ENCODE results near the gene FGF13.

The FGF13 gene

DNA sequence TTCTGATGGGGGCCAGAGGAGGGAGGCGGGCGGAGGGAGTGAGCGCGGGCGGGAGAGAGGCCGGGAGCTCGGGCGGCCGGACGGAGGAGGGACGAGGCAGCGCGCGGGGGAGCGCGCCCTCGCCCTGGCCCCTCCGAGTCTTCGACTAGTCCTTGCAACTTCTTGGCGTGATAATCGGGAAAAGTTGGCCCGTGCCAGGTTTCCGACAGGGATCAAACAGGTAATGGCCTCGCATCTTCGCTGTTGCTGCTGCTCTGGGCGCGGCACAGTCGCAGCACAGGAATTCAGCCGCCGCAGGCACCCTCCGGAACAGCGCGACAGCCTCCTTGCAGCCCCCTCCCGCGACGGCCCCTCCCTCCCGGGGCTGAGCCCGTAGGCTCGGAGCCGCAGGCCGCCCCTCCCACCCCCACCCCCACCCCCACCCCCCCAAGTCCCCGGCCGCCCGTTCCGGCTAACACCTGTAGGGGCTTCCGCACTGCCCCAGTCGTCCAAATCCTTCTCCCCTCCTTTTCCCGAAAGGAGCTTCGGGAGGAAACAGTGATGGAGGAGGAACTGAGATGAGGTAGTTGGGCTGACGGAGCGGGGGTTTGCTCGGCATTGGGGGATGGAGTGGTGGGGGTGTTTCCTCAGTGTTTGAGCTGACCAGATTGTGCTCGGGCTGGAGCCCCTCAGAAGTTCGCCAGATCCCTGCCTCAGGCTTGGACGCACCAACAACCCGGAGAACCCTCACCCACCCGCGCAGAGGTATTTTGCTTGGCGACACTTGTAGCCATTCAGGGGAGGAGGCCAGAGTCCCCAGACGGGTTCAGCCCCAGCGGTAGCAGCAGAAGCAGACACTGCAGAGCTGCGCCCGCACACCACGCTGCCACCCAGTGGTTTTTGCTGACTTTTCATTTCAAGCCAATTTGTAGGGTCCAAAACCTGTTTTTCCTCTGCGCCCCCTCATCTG lies at the start of gene FGF13:
TSS of gene FGF13 (minus strand) at position 319 of the 949 bp plus-strand sequence. CDS start 714 bp downstream, outside the sequence.
- no peak for FAIRE-seq

DNA sequence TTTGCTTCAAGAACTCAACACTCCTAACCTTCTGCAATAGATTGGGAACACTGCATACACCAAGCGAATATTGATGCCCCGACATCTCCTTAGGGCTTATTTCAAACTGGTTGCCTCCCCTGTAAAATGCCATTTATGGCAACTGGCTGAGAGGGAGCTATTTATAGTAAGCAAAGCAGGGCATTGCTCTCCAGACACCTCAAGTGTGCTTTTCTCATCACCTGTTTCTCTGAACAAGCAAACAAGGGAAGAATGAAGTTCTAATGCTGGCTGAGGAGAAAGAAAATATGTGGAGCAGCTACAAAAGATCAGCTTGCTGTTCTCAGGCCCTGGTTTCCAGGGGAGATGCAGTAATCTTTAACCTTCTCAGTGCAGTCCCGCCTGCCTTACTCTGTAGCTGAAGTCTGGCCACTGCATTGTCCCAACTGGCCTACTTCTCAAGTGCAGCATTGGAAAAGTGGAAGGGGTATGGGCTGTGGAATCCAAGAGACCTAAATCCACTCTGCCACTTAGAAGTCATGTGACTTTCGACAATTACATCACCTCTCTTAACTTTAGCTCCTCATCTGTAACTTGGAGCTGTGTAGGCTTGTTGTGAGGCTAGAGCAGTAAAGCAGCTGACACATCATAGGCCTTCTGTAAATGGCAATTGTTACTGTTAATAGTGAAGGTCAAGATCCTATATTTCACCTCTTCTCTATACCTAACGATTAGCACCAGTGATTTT lies 47.9 kb upstream of the FGF13 start:
- FAIRE-seq, result no peak

DNA sequence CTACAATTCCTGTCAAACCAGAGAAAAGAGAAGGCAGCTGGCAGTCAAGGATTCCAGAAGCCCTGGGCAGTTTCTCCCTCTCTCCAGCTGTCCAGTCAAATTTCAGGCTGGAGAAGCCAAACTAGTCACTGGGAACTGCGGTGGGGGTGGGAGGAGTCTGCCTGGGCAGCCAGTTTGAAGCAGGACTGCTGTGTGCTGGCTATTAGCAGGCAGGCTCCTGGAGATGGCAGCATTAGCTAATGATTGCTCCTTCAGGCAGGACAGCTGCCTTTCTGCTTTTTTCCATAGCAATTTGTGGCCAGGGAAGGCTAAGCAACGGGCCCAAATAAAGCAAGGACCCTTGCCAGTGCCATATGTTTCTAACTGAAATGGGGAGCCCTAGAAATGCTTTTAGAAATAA lies 44.7 kb upstream of the FGF13 start:
- FAIRE-seq, result no peak

DNA sequence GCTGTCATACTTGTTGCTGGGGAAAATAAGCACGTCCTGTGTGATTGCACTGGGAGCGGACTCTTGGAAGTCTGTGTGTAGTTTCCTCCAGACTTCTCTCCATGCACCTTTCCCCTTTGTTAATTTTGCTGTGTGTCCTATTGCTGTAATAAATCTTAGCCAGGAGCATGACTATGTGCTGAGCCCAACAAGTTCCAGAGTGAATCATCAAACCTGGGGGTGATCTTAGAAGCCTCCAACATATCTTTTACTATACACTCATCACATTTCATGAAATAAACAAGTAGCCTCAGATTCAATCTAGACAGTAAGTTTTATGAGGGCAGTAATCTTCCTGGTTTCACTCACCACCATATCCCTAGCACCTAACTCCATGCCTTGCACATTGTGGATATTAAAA lies 43.3 kb upstream of the FGF13 start:
- no peak for FAIRE-seq

DNA sequence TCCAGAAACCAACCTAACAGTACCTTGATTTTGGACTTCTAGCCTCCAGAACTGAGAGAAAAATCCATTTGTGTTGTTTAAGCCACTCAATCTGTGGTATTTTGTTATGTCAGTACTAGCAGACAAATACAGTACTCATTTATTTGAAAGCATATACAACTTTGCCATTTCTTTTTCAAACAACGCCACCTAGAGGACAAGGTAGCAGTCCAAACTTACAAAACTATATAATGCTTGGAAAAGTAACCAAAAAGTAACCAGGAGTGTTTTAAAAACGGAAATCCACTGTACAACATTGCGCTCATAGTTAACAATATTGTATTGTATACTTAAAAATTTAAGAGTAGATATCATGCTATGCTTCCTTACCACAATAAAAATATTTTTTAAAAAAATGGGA lies 37.0 kb upstream of the FGF13 start:
- FAIRE-seq, result peak; percentile 63

DNA sequence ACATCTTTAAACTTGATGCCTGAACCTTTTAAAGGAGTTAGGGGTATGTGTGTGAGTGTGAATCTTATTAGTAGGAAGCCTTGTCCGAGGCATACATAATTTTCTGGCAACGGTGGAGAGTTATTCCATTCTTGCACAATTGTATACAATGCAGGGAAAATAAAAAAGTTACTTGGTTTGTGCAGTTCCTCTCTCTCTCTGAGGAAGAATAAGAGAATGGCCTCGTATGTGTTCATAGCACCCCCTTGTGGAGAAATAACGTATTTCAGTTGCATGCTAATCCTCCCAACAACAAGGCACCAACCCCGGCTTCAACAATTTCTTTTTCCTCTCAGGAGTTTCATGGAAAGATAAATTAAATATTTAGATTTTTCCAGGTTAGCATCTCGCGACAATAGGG lies 33.7 kb upstream of the FGF13 start:
- FAIRE-seq, result no peak

DNA sequence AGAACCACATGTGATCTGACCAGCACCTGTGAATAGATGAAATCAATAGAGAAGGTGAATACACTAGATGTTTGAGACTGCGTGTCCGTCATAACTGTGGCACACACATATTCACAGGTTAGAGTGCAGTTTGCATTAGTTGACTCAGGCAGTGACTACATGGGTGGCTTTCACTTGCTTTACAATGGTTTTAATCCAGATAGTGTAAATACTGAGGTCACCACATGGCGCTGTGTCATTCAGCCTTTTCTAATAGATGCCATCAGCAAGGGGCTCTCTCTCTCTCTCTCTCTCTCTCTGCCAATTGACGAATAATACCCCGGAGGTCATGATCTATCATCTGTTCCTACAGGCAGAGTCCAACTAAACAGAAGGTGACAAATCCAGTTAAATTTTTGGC lies 30.7 kb upstream of the FGF13 start:
- no peak for FAIRE-seq

DNA sequence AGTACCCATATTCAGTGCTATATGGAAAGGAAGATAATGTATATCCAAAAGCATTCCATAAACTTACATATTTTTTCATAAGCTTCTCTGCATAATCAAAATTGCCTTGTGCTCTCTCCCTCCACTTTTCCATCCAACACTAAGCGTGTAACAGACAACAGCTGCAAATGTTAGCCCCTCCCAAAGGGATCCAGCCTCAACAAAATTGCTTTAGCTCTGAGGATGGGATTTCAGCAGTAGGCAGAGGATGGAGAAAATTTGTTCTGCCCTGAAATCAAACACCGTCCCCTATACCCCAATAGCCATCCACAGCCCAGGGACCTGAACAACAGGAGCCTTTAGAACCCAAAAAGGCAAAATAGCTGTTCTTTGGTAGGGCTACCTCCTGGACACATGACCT lies 28.8 kb upstream of the FGF13 start:
- FAIRE-seq, result no peak

DNA sequence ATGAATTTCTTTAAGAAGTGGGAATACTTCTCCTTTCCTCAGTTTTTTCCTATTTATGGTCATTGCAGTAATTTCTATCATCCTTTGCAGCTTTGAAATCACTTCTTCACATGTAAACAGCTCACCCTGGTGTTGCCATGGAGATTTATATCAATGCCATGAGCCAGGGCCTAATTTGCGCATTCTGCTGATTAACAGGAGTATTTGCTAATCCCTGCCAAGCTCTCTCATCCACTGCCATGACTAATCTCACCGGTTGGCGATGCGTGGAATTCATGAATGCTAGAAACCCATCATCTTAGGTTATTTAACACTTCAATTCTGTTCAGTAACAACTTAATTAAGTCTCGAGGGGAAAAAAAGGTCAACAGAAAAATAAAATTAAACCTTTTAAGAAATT lies 11.8 kb upstream of the FGF13 start:
- no peak for FAIRE-seq

DNA sequence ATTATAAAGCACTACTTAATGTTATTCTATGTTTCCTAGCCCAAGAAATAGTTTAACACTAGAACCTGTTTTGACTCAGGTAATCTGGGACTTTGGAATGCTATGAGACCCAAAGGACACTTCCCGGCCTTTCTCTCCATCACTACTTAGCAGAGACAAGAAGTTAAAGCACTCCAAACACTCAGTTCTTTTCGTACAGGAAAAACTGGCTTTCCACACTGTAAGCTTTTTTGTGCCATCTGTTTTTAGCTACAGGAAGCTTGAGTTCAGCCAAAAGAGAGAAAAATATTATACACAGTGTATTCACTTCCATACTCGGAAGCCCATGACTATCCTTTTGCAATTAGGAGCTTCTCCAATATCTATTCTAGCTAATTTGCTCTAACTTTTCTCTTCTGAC lies 7.9 kb upstream of the FGF13 start:
- FAIRE-seq, result no peak

DNA sequence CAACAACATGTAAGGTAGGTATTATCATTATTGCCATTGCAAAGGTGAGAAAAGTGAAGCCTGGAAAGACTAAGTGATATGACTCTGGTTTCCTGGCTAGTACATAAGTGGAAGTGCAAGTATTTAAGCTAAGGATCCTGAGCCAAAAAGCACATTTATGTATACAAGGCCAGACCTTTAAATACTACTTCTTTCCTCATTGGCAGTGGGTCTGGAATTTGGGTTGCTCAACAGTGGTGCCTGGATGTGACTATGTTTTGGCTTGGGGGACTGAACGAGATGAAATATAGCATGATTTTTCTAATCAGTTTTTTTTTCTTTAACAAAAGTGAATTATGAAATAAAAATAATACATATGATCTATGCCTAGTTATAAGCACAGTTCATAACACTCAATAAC lies 7.4 kb upstream of the FGF13 start:
- no peak for FAIRE-seq

DNA sequence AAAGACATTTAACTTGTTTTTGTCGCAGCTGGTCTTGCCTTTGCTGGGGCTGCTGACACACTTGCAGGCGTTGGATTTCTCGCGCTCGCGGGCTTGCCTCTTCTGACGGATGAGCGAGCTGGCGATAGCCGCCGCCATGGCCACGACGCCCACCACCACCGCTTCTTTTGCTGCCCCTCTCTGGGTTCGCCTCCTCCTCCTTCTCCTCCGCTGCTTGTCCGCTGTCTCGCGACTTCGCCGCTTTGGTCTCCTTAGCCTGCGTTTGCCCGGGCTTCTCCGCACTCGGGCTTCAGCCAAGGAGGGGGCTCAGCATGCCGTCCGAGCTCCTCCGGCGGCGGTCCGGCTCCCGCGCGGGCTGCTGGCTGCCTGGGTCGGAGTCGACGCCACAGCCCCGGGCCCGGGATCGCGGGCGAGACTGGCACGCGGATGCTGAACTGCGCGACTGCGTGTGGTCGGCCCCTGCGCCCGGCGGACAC lies 613 bp downstream of the FGF13 start:
- FAIRE-seq, result no peak

DNA sequence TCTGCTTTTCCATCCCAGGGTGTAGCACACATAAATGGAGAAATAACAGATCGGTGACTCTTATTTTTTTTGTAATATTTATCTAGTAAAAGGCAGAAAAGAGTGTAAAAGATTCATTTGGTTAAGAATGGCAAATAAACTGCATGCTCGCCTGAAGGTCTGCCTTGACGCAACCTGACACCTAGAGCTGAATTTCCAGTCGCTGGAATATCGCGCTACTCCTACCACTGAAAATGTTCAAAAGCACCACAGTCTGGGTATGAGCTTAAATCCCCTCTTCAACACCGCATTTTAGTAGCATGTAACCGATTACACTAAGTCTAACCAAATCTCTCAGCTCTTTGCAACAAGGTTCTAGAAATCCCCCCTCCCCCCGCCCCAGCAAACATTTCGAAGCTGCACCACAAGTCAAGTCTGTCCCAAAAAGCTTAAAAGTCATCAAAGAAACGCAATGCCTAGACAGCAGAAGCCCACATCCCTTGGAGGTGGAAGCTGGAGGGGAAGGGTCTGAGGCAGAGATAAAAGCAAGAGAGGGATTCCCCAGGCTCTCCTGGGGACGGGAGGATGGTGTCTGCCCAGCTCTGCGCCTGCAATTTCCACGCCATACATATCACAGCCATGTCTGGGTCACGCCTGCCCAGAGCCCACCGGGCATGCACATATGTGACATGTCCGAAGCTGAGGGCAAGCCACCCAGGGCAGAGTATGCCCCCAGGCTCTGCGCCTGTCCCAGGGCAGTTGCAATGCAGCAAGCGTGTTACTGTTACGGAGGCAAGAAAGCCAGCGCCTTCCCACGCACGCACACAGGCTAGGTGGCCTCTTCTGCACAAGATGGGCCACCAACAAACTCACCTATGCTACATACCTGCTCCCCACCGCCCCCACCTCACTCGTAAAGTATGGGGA lies 1.4 kb downstream of the FGF13 start:
- no peak for FAIRE-seq

DNA sequence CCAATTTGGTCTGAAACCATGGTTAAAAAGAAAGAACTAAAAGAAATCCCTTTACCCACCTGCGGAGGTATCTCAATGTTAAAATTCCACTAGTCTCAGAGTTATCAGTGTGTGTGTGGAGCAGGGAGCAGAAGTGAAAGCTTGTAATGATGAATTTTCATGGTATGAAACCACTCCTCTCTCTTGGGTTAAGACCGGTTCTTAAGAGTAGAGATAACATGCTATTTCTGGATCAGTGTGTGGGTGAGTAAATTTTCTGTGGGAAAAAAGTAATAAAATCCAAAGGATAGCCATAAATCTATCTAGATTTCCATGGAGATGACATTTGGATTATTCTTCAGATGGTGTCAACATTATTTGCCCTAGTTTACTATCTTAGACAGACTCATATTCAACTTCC lies 3.2 kb downstream of the FGF13 start:
- FAIRE-seq, result no peak

DNA sequence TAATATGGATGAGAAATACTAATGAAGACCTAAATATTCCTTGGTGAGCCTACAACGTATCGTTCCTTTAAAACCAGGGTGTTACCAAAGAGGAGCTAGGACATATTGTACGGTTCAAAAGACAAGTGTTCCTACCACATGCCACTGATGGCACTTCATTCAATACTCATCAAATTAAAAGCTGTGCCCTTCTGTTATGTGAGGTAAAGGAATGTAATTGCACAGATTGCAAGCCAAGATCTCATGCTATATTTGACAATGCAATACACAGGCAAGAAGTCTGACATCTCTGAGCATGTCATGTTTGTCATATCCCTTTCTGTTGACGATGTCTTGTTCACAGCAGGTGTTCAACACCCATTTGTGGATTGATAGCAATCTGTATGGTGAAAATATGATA lies 6.9 kb downstream of the FGF13 start:
- no peak for FAIRE-seq

DNA sequence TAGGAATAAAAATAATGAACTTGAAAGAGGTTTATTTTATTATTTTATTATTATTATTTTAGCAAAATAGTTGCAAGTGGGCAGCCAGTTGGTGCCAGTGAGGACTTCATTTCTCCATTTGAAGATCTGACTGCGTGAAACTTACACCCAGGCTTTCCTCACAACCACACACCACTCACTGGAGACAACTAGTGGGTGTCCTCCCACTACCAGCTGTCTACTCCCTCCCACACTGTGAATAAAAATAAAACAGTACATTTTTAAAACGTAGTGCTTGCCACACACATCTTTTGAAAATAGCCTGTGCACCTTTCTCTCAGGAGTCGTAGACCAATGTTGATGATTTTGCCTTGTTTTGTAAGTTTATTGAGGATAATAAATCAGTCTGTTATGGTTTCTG lies 7.4 kb downstream of the FGF13 start:
- no peak for FAIRE-seq

DNA sequence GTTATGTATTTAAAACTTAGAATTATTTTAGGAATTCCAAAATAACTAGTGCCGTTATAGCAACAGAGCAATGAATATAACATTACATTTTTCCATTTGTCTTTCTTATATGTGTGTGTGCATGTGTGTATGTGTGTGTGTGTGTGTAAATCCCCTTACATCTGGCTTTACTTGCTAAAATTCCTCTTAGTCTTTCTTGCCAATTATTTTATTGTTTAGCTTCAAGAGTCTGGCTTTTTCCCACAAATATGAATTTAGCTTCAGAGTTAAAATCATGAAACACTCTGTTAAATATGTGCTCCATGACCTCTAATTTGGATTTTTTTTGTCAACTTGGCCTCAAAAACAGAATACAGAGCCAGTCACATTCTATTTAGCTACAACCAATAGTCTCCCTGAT lies 18.9 kb downstream of the FGF13 start:
- FAIRE-seq, result no peak

DNA sequence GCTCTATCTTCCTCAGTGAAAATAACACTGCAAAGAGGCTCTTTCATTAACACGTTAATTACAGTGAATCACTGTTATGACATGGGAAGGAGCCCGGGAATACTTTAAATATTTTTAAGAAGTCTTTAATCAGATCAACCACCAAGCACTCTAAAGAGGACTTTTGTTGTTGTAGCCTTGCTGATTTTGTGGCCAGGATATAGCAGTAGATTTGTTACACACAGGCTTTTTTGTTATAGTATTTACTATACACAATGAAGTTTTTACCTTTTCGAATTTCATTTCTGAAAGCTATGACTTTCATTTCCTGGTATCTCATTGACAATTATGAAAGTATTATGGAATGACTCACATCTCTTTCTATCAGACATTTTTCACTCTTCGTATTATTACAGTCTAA lies 20.3 kb downstream of the FGF13 start:
- no peak for FAIRE-seq

DNA sequence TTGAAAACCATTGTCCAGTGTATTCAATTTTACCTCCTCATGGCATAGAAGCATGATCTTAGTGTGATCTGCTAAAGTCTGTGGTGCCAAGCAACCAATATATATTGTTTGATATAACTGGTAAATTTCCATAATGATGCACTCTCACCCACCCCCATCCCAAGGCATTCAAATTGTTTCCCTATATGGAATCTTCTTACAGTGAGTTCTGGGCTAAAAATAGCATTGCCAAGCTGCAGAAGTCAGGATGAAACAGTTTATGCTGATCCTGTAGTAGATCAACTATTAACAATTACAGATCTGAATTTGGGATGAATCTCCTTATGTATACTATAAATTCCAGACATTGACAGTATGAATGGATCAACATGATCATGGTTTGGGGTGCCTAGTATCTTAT lies 20.9 kb downstream of the FGF13 start:
- no peak for FAIRE-seq

DNA sequence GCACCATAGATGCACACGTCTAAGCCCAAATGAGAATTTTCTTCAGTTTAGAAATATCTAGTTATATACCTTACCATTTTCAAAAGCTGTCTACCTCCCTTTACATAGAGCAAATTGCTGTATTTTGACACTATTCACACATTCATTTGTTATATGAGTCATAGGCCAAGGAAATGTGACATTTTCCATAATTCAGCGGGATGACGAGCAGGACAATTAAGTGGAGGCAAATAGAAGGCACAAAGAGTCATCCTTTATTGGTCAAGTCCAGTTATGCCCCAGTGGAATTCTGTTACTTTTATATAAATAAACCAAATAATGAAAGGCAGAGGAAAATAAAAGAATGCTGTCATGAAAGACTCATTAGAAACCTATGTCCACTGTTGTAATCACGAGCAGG lies 27.9 kb downstream of the FGF13 start:
- no peak for FAIRE-seq

DNA sequence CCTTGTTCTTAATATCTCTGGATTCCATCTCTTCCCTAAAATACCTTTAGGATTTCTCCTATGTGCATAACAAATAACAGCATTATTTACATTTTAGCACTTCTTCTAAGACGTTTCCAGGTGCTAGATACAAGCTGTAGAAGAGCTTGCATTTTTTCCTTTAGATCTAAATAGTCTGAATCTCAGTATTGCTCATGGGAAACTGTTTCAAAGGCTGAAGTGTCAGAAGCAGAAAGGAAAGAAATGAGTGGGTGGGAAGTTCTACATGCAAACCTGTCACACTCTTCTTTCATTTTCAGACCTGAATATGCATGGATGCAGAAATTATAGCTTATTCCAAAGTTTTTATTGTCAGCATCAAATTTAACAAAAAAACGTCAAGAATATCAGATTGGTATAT lies 41.8 kb downstream of the FGF13 start:
- FAIRE-seq, result no peak

DNA sequence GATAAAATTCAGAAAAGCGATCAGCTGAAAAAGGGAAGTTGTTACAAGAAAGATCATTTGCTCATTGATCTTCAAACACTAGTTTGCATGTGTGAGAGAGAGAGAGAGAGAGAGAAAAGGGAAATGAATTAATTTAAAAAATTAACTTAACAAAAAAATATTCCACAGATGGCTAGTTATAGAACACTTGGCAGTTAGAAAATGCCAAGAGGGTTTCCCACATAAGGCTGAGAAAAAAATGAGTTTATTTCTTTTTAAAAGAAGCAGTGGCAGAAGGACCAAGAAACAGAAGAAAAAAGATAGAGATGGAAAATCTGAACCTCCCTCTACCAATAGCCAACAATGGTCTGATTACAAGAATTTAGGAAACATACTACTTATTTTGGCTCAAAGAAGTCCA lies 47.1 kb downstream of the FGF13 start:
- no peak for FAIRE-seq

DNA sequence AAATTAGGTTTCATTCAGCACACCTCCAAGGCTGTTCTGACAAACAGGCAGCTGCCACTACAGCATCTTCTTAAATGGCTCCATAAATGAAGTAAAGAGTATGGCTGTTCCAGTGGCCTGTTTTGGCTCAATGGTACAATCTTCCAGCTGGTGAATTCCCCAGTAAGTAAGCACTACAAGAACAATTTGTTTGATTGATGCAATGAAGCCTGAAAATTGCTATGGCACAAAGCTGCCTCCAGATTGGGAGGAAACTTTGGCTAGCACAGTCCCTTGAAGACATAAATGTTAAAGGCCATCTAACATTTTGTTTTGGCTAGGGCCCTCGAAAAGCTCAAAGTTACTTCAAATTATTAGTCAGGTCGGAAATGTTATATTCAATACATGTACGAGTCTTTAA lies 47.5 kb downstream of the FGF13 start:
- FAIRE-seq, result no peak
